ENCODE results near the gene SDCCAG8.

Gene SDCCAG8

DNA sequence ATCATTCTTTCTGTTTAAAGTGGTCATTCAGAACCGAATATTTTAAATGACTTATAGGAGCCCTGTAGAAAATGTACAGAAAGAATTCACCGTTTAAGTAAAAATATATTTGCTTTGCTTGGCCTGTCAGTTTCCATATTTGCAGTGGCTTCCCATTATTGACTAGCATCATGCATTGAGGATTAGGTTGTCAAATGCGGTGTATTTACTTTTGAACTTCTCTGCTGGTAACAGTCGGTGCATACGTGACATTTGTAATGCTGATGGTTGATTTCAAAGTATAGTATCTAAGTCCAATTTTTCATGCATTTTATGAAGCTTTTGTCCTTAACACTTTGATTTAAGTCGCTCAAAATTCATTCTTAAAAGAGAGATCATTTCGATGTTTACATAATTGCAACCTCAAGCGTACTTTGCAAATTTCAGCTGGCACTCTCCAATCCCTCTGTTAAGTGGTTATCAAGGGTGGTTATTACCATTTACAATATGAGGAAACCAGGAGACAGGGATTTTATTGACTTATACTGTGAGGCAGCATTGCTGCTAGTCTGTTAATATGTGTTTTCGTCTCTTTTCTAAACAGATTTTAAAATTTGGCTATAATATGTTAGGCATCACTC is 201.6 kb downstream of the SDCCAG8 start:
- no peak for DNase-seq (ENCODE audit: low read depth)

DNA sequence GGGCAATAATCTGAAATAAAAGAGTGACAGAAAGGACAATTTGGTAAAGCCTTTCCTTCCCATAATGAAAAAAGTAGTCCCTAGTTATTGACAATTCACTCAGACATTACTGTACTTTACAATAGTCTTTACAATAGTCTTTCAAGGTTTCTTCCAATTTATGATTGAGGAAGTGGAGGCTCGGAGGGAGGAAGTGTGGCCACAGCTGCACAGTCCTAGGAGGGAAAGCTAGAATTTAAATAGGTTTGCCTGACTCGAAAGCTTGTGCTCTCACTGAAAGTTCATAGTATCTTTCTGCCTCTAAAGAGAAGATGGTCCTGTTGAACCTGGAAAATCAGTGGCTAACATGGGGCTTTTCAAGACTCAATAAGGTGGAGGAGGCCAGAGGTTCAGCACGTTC is 203.2 kb downstream of the SDCCAG8 start:
- no peak for DNase-seq (ENCODE audit: low read depth)

DNA sequence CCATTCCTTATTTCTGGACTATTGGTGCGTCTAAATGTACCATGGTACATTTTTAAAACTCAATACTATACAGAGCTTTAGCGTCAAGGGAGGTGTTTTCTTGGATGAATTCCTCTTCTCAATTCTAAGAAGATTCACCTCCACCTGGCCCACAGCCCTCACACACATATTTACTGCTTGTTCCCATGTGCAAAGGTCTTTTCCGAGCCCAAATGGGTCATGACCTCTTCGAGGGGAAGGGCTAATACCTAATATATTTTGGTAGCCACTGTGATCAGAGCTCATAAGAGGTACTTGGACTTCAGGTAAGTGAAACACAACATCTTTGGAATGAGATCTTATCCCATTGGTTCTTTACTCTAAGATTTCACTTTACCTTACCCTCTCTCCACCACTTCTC is 205.9 kb downstream of the SDCCAG8 start:
- DNase-seq (ENCODE audit: low read depth) = no peak

DNA sequence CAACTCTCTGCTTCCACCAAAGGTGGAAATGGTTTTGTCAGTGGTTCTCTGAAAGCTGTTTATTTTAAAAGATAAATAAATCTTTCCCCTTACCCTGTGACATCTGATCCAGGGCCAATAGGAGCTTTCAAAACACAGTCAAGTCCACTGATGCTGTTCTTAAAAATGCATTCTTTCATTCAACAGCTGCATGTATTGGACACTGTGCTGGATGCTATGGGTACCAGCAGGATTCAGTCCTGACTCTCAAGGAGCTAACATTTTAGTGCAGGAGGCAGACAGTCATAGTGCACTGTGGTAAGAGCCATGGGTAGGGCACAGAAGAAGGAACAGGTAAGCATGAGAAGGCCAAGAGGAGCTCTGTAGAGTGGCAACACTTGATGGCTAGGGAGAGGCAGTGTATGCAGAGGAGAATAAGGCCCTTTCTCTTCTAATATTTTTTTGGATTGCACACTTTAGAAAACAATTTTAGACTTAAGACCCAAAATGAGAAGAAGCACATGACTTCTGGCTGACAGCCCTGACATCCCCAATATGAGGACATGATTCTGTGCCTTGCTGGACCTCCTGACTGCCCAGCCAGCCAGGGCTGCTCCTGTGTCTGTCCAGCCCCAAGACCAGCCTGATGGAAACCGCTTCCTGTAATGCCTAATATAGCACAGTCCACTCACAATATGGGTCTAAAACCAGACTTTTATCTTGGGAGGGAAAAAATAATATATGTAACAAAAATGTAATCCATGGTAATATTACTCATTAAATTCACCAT is 207.3 kb downstream of the SDCCAG8 start:
- no peak for DNase-seq (ENCODE audit: low read depth)

DNA sequence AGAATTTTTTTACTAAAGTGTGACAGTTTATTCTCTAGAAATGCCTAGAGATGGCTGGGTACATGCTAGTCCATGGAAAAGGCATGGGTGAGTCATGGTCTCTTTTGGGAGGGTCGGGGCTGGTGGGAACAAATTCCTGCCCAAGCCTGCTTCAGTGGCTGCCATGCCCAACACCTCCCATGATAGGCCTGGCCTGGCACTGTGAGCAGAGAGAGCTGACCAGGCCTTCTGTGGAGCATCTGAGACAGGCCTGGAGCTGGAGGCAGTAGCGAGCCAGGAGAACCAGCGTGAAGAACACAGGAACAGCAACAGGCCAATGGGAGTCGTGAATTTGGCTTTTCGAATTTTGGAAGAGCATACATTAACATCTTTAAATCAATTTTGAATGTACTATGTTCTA is 209.2 kb downstream of the SDCCAG8 start:
- DNase-seq (ENCODE audit: low read depth) = no peak

DNA sequence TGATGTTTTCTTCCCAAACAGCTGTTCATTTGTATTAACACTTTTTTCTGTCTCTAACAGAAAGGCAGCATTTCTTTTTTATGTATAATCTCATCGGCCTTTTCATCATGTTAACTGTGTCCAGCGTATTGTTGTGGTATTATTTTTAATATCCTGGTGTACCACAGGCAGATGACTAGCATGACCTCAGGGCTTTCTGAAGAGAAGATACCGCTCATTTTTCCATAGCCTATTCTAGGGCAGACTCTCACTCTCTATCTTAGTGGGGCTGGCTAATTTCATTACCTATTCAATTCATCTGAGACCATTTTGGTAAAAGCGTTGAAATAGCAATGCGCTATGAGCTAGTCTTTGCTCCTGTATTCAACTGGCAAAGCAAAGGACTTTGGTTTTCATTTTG is 209.9 kb downstream of the SDCCAG8 start:
- no peak for DNase-seq (ENCODE audit: low read depth)

DNA sequence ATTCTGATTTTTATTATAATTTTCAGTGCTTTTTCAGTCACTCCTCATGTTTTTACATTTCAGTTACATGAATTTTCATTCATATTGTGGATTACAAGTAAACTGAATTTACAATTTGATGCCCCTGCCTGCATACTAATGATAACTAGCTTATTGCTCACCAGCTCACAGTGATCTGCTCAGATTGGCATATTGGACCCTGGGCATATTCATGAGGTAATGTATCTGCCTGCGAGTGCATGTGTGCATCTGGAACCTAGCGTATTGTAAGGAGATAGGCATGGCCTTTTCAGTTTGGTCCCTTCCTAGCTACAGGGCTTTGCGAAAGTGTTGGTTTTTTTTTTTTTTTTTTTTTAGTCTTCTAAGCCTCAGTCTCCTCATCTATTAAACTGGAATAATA is 213.7 kb downstream of the SDCCAG8 start:
- no peak for DNase-seq (ENCODE audit: low read depth)

DNA sequence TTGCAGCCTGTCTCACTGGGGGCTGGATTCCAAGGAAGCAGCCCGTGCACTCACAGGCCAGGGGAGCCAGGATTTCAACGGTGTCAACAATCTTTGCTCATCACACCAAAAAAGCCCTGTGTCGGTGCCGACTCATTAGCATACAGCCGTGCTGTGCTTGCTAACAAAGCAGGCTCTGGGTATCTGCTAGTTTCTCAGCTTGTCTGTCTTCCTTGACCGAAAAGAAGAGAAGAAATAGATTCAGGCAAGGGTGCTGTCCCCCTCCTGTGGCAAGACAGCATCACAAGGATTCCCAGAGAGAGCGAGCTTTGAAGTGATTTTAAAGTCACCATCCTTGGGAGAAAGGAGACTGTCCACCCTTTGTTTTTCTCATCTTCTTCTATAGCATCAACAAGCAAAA is 214.7 kb downstream of the SDCCAG8 start:
- no peak for DNase-seq (ENCODE audit: low read depth)

DNA sequence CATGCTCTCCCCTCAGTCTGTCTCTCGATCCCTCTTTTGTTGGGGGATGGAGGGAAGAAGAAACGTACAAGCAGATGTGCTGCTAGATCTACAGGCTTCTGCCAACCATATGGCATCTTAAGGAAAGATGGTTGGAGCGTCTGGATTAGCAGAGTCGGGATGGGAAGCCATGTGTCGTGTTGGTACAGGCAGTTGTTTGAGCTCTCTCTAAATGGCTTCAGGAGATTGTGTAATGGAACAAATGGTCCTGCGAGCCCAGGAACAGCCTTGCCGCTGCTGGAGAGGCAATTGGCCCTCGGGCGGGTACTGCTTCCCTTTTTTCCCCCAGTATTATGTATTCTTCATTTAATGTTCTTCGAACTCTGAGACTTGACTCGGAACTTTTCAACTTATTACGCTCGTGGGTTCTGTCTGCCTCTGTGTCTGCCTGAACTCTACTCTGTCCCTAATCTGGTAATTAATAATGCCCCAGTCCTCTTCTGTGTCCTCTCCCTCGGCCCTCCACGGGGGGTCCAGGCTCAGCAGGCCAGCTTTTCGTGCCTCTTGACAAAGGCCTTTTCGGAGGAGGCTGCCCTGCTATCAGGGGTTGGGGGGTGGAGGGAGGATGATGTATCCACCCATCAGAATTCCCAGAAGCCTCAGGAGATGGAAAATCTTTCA is 215.3 kb downstream of the SDCCAG8 start:
- DNase-seq (ENCODE audit: low read depth) = no peak

DNA sequence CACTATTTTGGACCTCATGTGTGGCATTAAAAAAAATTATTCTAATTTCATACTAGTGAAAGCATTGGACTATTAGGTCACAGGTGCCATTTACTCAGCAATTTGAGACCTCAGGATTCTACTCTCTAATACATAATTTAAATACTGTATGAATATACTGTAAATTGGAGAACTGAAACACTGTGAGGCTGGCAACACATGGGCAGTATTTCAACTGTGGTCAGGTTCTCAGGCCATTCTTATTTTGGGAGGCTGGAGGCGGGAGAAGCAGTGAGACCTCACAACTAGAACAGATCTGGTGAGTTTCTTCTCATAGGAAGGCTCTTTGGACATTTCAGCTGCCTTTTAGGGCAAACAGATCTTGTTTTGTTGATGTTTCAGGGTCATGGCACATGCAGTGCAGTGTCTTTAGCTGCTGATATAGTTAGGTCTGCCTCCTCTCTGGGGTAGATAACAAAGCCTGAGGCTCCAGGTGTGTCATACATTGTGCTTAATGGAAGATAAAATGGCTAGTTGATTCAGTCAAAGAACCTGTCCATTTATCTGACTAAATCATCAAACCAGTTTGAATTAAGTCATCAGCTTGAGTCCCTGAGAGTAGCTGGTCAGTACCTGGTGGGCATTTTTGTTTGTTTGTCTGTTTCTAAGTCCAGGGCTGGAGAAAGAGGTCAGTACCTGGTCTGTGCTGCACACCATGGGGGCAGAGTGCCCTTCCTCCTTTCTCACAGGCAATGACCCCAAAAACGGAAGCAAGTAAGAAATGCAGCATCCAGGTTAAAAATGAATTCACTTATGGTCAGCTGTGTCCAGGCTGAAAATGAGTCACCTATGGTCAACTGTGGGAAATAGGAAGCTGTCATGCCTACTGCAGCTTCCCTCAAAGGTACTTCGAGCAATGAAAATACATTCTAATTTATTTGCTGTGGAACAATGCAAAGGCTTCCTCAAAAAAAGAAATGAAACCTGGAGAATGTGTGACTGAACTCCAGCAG is 216.2 kb downstream of the SDCCAG8 start:
- no peak for DNase-seq (ENCODE audit: low read depth)

DNA sequence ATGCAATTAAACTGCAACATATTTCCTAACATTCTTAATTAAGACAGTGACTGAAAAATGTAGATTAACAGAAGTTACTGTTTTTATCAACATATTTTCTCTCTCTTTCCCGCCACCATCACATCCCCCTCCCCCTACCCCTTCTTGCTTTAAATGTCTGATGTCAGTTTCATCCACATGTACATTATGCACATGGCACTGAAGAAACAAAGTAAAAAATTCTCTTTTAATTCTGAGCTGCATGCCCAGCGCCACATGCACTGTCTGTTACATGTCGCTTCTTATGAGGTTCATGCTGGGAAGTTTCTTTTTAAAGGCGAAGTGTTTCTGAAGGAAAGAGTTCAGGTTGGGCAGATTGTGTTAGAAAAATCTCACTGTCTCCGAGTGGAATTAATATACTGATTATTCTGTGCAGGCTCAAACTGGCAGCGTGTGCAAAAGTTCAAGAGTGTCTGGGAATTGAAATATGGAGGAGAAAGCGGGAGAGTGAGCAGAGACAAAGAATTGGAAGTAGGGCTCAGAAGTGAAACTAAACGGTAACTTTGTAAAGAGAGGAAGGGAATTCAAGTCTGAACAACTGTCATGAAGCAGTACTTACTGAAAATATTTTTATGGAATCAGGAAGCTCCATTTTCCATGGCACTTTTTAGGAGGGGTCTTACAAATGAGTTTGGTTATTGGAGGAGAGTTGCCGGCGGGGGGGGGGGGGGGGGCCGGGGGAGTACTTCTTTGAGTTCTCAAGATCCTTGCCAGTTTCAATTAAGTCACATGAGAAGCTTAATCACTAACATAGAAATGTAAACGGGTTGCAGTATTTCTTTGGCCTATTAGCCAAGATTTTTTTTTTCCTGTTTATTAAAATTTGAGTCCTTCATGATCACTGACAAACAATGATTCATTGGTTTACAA is 217.6 kb downstream of the SDCCAG8 start:
- no peak for DNase-seq (ENCODE audit: low read depth)

DNA sequence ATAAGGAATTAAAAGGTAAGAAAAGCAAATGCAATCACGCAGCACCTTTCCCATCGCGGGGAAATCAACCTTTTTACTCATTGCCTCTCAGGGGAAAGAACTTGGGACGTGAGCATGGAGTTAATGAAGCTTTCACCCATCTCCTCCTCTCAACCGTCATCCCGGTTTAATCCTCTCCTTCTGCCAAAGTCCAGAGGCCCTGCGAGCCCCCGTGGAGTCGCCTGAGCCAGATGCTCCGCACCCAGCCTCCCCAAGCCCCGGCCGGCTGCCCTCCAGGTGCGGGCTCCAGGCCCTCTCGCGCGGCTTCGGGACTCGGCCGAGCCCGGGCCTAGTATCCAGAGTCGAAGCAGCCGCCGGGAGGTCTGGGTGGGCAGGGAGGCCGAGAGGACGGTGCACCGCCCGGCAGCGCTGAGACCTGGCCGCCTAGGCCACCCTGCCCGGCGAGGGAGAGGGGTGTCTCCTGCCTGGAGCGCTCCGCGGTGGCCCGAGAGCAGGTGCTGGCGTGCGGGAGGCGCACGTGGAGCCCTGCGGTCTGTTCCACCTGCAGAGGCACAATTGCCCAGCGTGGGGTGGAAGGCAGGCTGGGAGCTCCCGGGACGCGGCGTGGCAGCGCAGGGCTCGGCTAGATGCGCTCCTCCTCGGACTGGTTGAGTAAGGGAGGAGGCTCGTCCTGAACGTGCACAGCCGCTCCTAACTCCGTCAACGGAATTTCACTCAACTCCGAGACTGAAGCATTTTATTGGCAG is 218.5 kb downstream of the SDCCAG8 start:
- DNase-seq (ENCODE audit: low read depth) = no peak

DNA sequence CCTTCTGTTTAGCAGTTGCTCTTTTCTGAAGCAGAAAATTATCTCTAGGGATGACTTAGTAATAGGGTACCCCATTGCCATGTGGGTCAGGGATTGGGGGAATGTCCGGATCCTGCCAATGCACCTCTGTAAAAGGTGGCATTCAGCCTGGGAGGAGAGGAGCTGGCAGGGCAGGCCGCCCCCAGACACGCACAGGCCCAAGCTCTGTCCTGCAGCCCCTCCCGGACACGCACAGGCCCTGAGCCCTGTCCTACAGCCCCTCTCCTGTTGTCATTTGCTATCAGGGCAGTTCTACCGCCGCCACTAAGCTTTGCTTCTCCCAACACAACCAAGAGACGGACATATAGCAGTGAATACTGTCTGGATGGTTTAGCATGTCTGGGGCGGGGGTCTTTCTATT is 219.1 kb downstream of the SDCCAG8 start:
- no peak for DNase-seq (ENCODE audit: low read depth)

DNA sequence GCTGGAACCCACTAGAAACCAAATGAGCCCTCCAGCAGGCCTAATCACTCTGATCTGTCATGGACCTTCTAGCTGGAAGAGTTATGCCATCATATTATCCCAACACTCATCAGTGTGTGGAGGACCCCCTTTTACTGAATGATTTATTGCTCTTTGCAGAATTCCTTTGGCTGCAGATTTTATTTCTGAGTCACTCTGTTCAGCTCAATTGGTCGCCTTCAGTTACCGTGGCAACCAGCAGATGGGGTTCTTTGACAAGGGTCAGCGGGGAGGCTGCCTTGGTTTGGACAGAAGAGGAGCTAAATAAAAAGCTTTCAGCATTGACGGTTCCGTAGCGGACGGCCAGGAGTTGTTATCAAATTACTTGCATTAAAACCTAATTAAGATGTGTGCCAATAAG is 220.1 kb downstream of the SDCCAG8 start:
- DNase-seq (ENCODE audit: low read depth) = no peak

DNA sequence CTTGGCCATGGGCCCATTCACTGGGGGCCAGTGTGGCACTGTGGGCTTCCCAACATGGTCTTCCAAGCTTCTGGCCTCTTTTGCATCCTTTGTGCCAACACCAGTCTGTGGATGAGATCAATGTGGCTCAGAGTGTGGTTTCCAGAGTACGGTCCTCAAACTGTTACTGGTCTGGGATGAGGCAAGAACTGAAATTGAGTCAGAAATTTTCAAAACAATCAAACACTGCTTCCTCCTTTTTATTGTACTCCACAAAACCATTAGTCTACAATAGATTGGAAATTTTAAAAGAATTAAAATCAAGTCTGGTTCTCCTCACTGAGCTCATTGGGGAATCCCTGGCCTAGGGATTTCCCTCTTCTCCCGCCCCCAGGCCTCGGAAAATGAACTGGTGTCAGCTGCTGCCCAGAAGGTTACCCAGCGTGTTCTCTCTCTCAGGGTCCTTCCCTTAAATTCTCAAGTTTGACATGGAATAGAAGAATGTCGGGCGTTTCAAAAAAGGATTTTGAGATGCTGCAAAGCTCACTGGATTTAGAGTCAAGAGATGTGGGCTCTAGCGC is 222.0 kb downstream of the SDCCAG8 start:
- no peak for DNase-seq (ENCODE audit: low read depth)

DNA sequence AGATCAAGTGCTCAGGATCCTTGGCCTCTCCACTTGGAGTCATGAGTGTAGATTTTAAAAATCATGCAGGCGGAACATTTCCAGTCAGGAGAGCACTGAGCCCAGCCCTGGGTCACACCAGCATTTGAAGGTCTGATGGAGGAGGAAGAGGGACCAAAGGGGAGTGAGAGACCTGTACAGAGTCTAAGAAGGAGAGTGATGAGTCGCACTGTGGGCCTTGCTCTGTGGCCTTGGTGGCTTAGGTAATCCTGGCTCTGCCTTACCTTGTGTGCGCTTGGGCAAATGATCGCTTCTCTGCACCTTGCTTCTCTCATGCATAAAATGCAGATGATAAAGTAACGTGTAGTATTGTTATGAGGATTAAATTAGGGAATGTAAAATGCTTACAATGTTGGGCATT is 225.3 kb downstream of the SDCCAG8 start:
- no peak for DNase-seq (ENCODE audit: low read depth)

DNA sequence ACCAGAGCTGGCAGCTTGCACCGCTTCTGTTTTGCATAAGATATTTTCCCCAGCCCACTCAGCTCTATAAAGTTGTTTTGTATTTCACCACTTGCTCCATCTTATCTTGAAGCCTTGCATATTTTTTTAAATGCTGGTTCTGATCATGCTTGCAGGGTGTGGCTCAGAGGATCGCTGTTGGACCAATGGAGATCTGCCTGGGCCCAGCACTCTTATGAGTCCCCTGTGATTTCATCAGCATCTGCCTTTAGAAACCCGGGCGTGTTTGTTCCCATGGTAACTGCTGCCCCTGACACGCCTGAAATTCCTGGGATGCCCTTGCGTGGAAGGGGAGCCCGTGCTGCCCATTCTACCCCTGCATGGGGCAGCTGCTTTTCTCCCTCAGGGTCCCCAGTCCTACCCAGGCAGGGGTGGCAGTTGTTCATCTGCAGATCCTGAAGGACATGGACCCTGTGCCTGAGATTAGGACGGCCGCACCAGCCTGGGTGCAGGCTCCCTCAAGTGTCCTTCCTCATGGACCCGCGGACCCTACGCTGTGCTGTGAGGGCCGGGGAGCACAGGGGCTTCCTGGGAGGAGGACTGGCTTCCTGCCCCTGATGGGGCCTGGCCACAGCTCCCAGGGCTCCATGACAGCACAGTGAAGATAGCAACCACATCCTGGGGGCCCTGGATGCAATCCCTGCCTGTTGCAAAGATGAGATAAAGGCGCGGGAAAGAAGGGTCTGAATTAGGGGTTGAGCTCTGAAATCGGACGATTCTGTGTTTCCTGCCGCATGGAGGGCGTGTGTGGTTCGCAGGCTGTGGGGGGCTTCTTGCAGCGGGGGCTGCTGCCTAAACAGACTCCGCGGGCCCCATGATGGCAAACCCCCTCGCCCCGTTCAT is 226.5 kb downstream of the SDCCAG8 start:
- DNase-seq (ENCODE audit: low read depth) = no peak

DNA sequence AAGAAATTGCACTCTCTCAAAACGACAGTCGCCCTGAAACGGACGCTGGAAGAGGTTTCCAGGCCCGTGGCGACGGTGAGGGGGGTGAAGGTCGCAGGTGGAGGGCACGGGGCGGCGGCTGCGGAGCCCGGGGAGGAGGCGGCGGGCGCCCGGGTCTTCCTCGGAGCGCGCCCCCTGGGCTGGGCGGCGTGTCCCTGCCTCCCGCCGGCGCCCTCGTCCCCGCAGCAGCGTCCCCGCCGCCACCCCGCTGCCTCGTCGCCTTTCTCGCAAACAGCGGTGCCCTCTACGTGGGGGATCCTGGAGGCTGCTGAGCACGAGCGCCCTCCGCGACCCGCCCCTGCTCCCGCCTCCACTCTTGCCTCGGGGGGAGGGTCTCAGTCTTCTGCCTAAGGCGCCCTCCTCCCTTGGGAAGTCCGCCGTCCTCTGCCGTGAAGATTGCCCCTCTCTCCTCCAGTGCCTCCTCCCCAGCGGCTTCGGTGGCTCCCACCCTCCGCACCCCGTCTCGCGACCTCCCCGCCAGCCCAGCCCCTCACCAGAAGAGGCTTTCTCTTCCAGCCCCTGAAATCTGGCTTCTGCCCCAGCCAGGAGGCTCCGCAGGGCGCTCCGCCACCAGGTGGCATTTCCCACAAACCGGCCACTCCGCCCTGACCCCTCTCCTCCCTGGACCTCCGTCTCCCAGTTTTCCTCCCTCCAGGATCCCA is 227.4 kb downstream of the SDCCAG8 start:
- no peak for DNase-seq (ENCODE audit: low read depth)

All from activated T-cell treated with anti-CD3 and anti-CD28 coated beads for 24 hours (primary cell).